BJ (cell line): Measurements from ENCODE around the gene REXO2. TPM values are rescaled to one million over a fixed set of nuclear protein-coding genes. Genes with fewer than 3 reads are reported as not detected.

Experiments
- CTCF ChIA-PET: fragments of 350-600 bp; formaldehyde crosslinking; extraction: SDS; loops from one replicate; lab custom pipeline; 2021; ENCODE audit warnings: antibody characterized with exemption, inconsistent platforms; lab: Yijun Ruan, JAX
- POLR2A ChIA-PET: fragments of 300-600 bp; sonication (Branson Sonifier 250); formaldehyde crosslinking; extraction: SDS; loops from one replicate; lab custom pipeline; 2021; ENCODE audit warnings: antibody characterized with exemption; lab: Charles Lee
- DNase-seq: peaks from one replicate; pipeline ENCODE4 v3.0.0-alpha.2; 2011; ENCODE audit warnings: low read depth
- H3K27me3 ChIP-seq: 2 replicates; pipeline ENCODE4 v1.6.0; 2011; ENCODE audit warnings: low read length; ENCODE audit not compliant: control insufficient read depth, insufficient read depth
- H3K36me3 ChIP-seq: 2 replicates; pipeline ENCODE4 v1.5.1; 2011; ENCODE audit warnings: low read length; ENCODE audit not compliant: control insufficient read depth, insufficient read depth
- H3K4me3 ChIP-seq: 2 replicates; pipeline ENCODE4 v1.5.1; 2011; ENCODE audit warnings: low read depth, mild to moderate bottlenecking, control low read depth, low read length
- CTCF ChIP-seq: IDR thresholded peaks from 2 replicates; pipeline ENCODE4 v1.5.1; 2011; ENCODE audit warnings: low read depth, mild to moderate bottlenecking, control low read depth, inconsistent platforms, low read length, moderate library complexity; ENCODE audit not compliant: insufficient read depth
- polyA plus RNA-seq: library from polyadenylated mRNA; depleted of rRNA; stranded (reverse); fragments of >200 nt; gene quantifications from 2 replicates; pipeline ENCODE4 v1.2.3, GENCODE V29; 2011

The REXO2 gene
- polyA plus RNA-seq, 1 experiment = 266 TPM

- Histone ChIP-seq H3K4me3 (no peak overlapping the region), H3K36me3 (no peaks in the 10 kb centered on the region), H3K27me3 (no peaks in the 10 kb centered on the region)
- CTCF ChIA-PET = no interaction called here
- no peak for DNase-seq
- TF ChIP-seq CTCF = no peak
- POLR2A ChIA-PET = no interaction called here
Measured at GRCh38 chr11:114466742-114467141, 27.5 kb downstream of the REXO2 start.

GRCh38 chr11:114472661-114473060 is 33.4 kb downstream of the REXO2 start:
- ChIA-PET CTCF (no interaction called here), POLR2A (no interaction called here)
- Histone ChIP-seq H3K27me3 (no peaks in the 10 kb centered on the region), H3K36me3 (no peaks in the 10 kb centered on the region), H3K4me3 (no peak overlapping the region)
- no peak for DNase-seq
- TF ChIP-seq CTCF = no peak

GRCh38 chr11:114478001-114478410 is 38.7 kb downstream of the REXO2 start:
- H3K27me3 ChIP-seq = no peaks in the 10 kb centered on the region
- H3K4me3 ChIP-seq = no peak overlapping the region
- CTCF ChIA-PET = no interaction called here
- POLR2A ChIA-PET = no interaction called here
- H3K36me3 ChIP-seq = no peaks in the 10 kb centered on the region
- TF ChIP-seq CTCF = no peak
- DNase-seq = no peak

- no peak for DNase-seq
- TF ChIP-seq CTCF = no peak
- ChIA-PET CTCF (interaction anchor here (1.1 kb wide), 1 partner anchor 16 kb away, joined by 3 read pairs; no protein-coding TSS in a partner anchor), POLR2A (no interaction called here)
- no peaks in the 10 kb centered on the region for H3K36me3 ChIP-seq
- no peak overlapping the region for H3K4me3 ChIP-seq
- H3K27me3 ChIP-seq = no peaks in the 10 kb centered on the region
Measured at GRCh38 chr11:114478768-114479167, 39.5 kb downstream of the REXO2 start.

GRCh38 chr11:114479331-114479730 is 40.1 kb downstream of the REXO2 start:
- H3K27me3 ChIP-seq = no peaks in the 10 kb centered on the region
- no peaks in the 10 kb centered on the region for H3K36me3 ChIP-seq
- H3K4me3 ChIP-seq = no peak overlapping the region
- CTCF ChIA-PET = interaction anchor here (1.1 kb wide), 1 partner anchor 16 kb away, joined by 3 read pairs; no protein-coding TSS in a partner anchor
- POLR2A ChIA-PET = no interaction called here
- DNase-seq = no peak
- no peak for TF ChIP-seq CTCF
